ENCODE measurements around the gene GGPS1. TPM values are rescaled to one million over a fixed set of nuclear protein-coding genes. Genes with fewer than 3 reads are reported as not detected.
"Not testable (repeated sequence)": the region's sequence is repeated elsewhere in the genome, so short reads cannot be mapped to it uniquely, and the experiment has no call there.

Gene GGPS1
- 30.6 TPM for total RNA-seq

GRCh38 chr1:235328271-235329138 lies at the start of gene GGPS1:
Gene GGPS1 (plus strand): TSS chr1:235328570. CDS start chr1:235335265, 6,695 bp downstream.
- peak; percentile 15 for FAIRE-seq
- peak; percentile 64 to 87 for DNase-seq (ENCODE audit: low spot score in 2 of 2)

GRCh38 chr1:235278915-235279292 lies 49.5 kb upstream of the GGPS1 start:
- DNase-seq (ENCODE audit: low spot score in 2 of 2) (no peak), FAIRE-seq (no peak)

GRCh38 chr1:235279694-235280093 lies 48.7 kb upstream of the GGPS1 start:
- FAIRE-seq, result no peak
- no peak for DNase-seq (ENCODE audit: low spot score in 2 of 2)

GRCh38 chr1:235280467-235280866 lies 47.9 kb upstream of the GGPS1 start:
- no peak for DNase-seq (ENCODE audit: low spot score in 2 of 2)
- no peak for FAIRE-seq

GRCh38 chr1:235283636-235284035 lies 44.7 kb upstream of the GGPS1 start:
- not testable (repeated sequence) for FAIRE-seq

GRCh38 chr1:235284231-235284769 lies 44.1 kb upstream of the GGPS1 start:
- DNase-seq (ENCODE audit: low spot score in 2 of 2), result no peak
- no peak for FAIRE-seq

More at GRCh38 chr1:235283636-235284035, 44.7 kb upstream of the GGPS1 start:
- DNase-seq (ENCODE audit: low spot score in 2 of 2), result not testable (repeated sequence)

GRCh38 chr1:235286667-235287066 lies 41.7 kb upstream of the GGPS1 start:
- FAIRE-seq, result no peak
- DNase-seq (ENCODE audit: low spot score in 2 of 2), result no peak

GRCh38 chr1:235287208-235287882 lies 41.0 kb upstream of the GGPS1 start:
- FAIRE-seq (no peak), DNase-seq (ENCODE audit: low spot score in 2 of 2) (no peak)

GRCh38 chr1:235289859-235290739 lies 38.3 kb upstream of the GGPS1 start:
- FAIRE-seq, result no peak

GRCh38 chr1:235290740-235291502 lies 37.4 kb upstream of the GGPS1 start:
- DNase-seq (ENCODE audit: low spot score in 2 of 2) (no peak), FAIRE-seq (no peak)

More at GRCh38 chr1:235289859-235290739, 38.3 kb upstream of the GGPS1 start:
- DNase-seq (ENCODE audit: low spot score in 2 of 2), result no peak

GRCh38 chr1:235291599-235292091 lies 36.7 kb upstream of the GGPS1 start:
- DNase-seq (ENCODE audit: low spot score in 2 of 2), result no peak
- FAIRE-seq, result no peak

- no peak for DNase-seq (ENCODE audit: low spot score in 2 of 2)
- no peak for FAIRE-seq
Observed at GRCh38 chr1:235292790-235293189, 35.6 kb upstream of the GGPS1 start.

GRCh38 chr1:235293322-235293942 lies 34.9 kb upstream of the GGPS1 start:
- FAIRE-seq, result no peak
- DNase-seq (ENCODE audit: low spot score in 2 of 2), result no peak

- DNase-seq (ENCODE audit: low spot score in 2 of 2) (no peak), FAIRE-seq (no peak)
Observed at GRCh38 chr1:235295902-235296350, 32.4 kb upstream of the GGPS1 start.

- DNase-seq (ENCODE audit: low spot score in 2 of 2) (no peak), FAIRE-seq (no peak)
Observed at GRCh38 chr1:235296729-235297128, 31.6 kb upstream of the GGPS1 start.

- no peak for DNase-seq (ENCODE audit: low spot score in 2 of 2)
- no peak for FAIRE-seq
Observed at GRCh38 chr1:235297579-235297978, 30.8 kb upstream of the GGPS1 start.

GRCh38 chr1:235298758-235299157 lies 29.6 kb upstream of the GGPS1 start:
- FAIRE-seq (no peak), DNase-seq (ENCODE audit: low spot score in 2 of 2) (no peak)

- FAIRE-seq (no peak), DNase-seq (ENCODE audit: low spot score in 2 of 2) (no peak)
Observed at GRCh38 chr1:235299169-235299858, 29.1 kb upstream of the GGPS1 start.
